ENCODE data around the gene MDGA2. TPM values are rescaled to one million over a fixed set of nuclear protein-coding genes. Genes with fewer than 3 reads are reported as not detected.

The MDGA2 gene
- total and polyA plus RNA-seq, 9 of the 15 experiments (the other 6 are each of a cell fraction or from before 2014, with no cell fraction given): 0.01 to 0.18 (median 0.03) TPM; not detected in 5

GRCh38 chr14:47277703-47278102, 397.7 kb downstream of the MDGA2 start (continued):
- TF ChIP-seq RFX5 (IDR thresholded peaks at IDR 0.05; ENCODE audit: low read depth, low read length): no peak
- TF ChIP-seq ZNF384 (IDR thresholded peaks at IDR 0.05; ENCODE audit: low read depth, low read length): no peak
- no peak for TF ChIP-seq CHAMP1 (IDR thresholded peaks at IDR 0.05)
- TF ChIP-seq ZNF263 (CRISPR knock-in tag; IDR thresholded peaks at IDR 0.05; ENCODE audit: borderline replicate concordance): no peak
- no peak for TF ChIP-seq HEY1 (CRISPR knock-in tag; IDR thresholded peaks at IDR 0.05; ENCODE audit: borderline replicate concordance)
- TF ChIP-seq ZNF77 (CRISPR knock-in tag; IDR thresholded peaks at IDR 0.05): no peak

GRCh38 chr14:47276931-47277330, 398.5 kb downstream of the MDGA2 start:
- H4K20me1 ChIP-seq (replicated peaks; ENCODE audit: control insufficient read depth, insufficient read depth, low read length): no peaks in the 10 kb centered on the region
- intact Hi-C loops (cut with micrococcal nuclease): no loop called here
- no peaks in the 10 kb centered on the region for H3K4me1 ChIP-seq (replicated peaks in 1 of 2; ENCODE audit: control insufficient read depth in 2 of 2, insufficient read depth in 2 of 2, low read length in 2 of 2)
- ATAC-seq (no peak), DNase-seq (ENCODE audit: extremely low read depth in 1 of 4, low spot score in 3 of 4) (no peak), FAIRE-seq (no peak)
- no peaks in the 10 kb centered on the region for H3K9me3 ChIP-seq (replicated peaks; ENCODE audit: control insufficient read depth, insufficient read depth, low read depth, low read length)
- H2AFZ ChIP-seq (ENCODE audit: low read depth, low read length): no peak overlapping the region
- H3K36me3 ChIP-seq (ENCODE audit: control insufficient read depth, insufficient read depth, low read length): no peaks in the 10 kb centered on the region
- CTCF ChIA-PET (ENCODE audit: low intra/inter-chr PET ratio): no interaction called here
- BruUV-seq (replicated peaks): no TSS peak
- no peaks in the 10 kb centered on the region for H3K27me3 ChIP-seq (ENCODE audit: control insufficient read depth in 2 of 2, insufficient read depth in 2 of 2, low read length in 2 of 2)
- H3K4me2 ChIP-seq (ENCODE audit: insufficient read depth, low read length): no peak overlapping the region
- no peaks in the 10 kb centered on the region for H3K9me1 ChIP-seq (ENCODE audit: control insufficient read depth, insufficient read depth, low read length)
- POLR2A ChIA-PET: no interaction called here
- no peak overlapping the region for H3K4me3 ChIP-seq
- in situ Hi-C loops (cut with MboI): no loop called here
- WGBS (ENCODE audit: insufficient coverage, low coverage, missing lambda C conversion rate): 0% methylated on average over 2 of the region's 3 CpGs
- H3K79me2 ChIP-seq (ENCODE audit: control insufficient read depth, insufficient read depth, low read length): no peaks in the 10 kb centered on the region
- no peak overlapping the region for H3K9ac ChIP-seq (ENCODE audit: insufficient read depth in 1 of 2, low read depth in 2 of 2, low read length in 2 of 2)
- no peak overlapping the region for H3K27ac ChIP-seq (ENCODE audit: extremely low read depth, low read depth, low read length)
- TF ChIP-seq ZNF655 (CRISPR knock-in tag; IDR thresholded peaks at IDR 0.05): no peak
- no peak for TF ChIP-seq GMEB1 (CRISPR knock-in tag; IDR thresholded peaks at IDR 0.05)
- TF ChIP-seq MTA2 (IDR thresholded peaks at IDR 0.05; ENCODE audit: low read depth): no peak
- TF ChIP-seq NFATC3 (IDR thresholded peaks at IDR 0.05): no peak
- no peak for TF ChIP-seq U2AF1 (optimal IDR thresholded peaks at IDR 0.05; ENCODE audit: low read depth, low read length)
- no peak for TF ChIP-seq THRB (CRISPR knock-in tag; conservative IDR thresholded peaks at IDR 0.05)
- TF ChIP-seq GTF2B (IDR thresholded peaks at IDR 0.05; ENCODE audit: extremely low read depth, insufficient read length): no peak
- no peak for TF ChIP-seq MCM3 (IDR thresholded peaks at IDR 0.05)
- TF ChIP-seq RBM25 (IDR thresholded peaks at IDR 0.05; ENCODE audit: low read depth, low read length, severe bottlenecking): no peak
- no peak for TF ChIP-seq CHD1 (IDR thresholded peaks at IDR 0.05; ENCODE audit: low read length)

Data from K562 (cell line).